ENCODE measurements around the gene RAB35.

Gene RAB35

GRCh38 chr12:120132863-120133385 lies 16.4 kb upstream of the RAB35 start:
- DNase-seq (ENCODE audit: low read depth in 2 of 2) = no peak

- DNase-seq (ENCODE audit: low read depth in 2 of 2) = no peak
These were observed 15.7 kb upstream of the RAB35 start for GRCh38 chr12:120132054-120132836.

GRCh38 chr12:120131116-120131515 lies 14.6 kb upstream of the RAB35 start:
- DNase-seq (ENCODE audit: low read depth in 2 of 2) = no peak

GRCh38 chr12:120130011-120130410 lies 13.5 kb upstream of the RAB35 start:
- DNase-seq (ENCODE audit: low read depth in 2 of 2) = no peak

- no peak for DNase-seq (ENCODE audit: low read depth in 2 of 2)
These were observed 10.1 kb upstream of the RAB35 start for GRCh38 chr12:120126635-120127005.

GRCh38 chr12:120125792-120126634 lies 9.5 kb upstream of the RAB35 start:
- no peak for DNase-seq (ENCODE audit: low read depth in 2 of 2)

- DNase-seq (ENCODE audit: low read depth in 2 of 2) = no peak
These were observed 8.5 kb upstream of the RAB35 start for GRCh38 chr12:120125029-120125428.

GRCh38 chr12:120121766-120122293 lies 5.3 kb upstream of the RAB35 start:
- DNase-seq (ENCODE audit: low read depth in 2 of 2) = no peak

GRCh38 chr12:120121343-120121742 lies 4.8 kb upstream of the RAB35 start:
- no peak for DNase-seq (ENCODE audit: low read depth in 2 of 2)

GRCh38 chr12:120119271-120119973 lies 2.9 kb upstream of the RAB35 start:
- DNase-seq (ENCODE audit: low read depth in 2 of 2) = no peak

- DNase-seq (ENCODE audit: low read depth in 2 of 2) = no peak
These were observed 1.9 kb upstream of the RAB35 start for GRCh38 chr12:120118321-120119061.

- no peak for DNase-seq (ENCODE audit: low read depth in 2 of 2)
These were observed 1.4 kb upstream of the RAB35 start for GRCh38 chr12:120117961-120118320.

GRCh38 chr12:120116792-120117651 lies 469 bp upstream of the RAB35 start:
- peak; percentile 93 to 95 for DNase-seq (ENCODE audit: low read depth in 2 of 2)

- DNase-seq (ENCODE audit: low read depth in 2 of 2) = no peak
These were observed 687 bp downstream of the RAB35 start for GRCh38 chr12:120115692-120116440.

- no peak for DNase-seq (ENCODE audit: low read depth in 2 of 2)
These were observed 1.5 kb downstream of the RAB35 start for GRCh38 chr12:120115066-120115465.

- no peak for DNase-seq (ENCODE audit: low read depth in 2 of 2)
These were observed 5.7 kb downstream of the RAB35 start for GRCh38 chr12:120110550-120111501.

GRCh38 chr12:120109570-120110267 lies 6.8 kb downstream of the RAB35 start:
- no peak for DNase-seq (ENCODE audit: low read depth in 2 of 2)

GRCh38 chr12:120106151-120106550 lies 10.4 kb downstream of the RAB35 start:
- no peak for DNase-seq (ENCODE audit: low read depth in 2 of 2)
